Osteocyte (in vitro differentiated cells): ENCODE results near the gene C3orf20. TPM values are rescaled to one million over a fixed set of nuclear protein-coding genes. Genes with fewer than 3 reads are reported as not detected.

ENCODE experiments used
- DNase-seq: peaks from one replicate; pipeline ENCODE4 v3.0.0; 2021; ENCODE audit warnings: mixed read lengths; ENCODE audit not compliant: unreplicated experiment; ENCODE audit errors: extremely low spot score
- H3K27ac Mint-ChIP-seq: one replicate; pipeline ENCODE4 v1.8.0; 2021; ENCODE audit warnings: mild to moderate bottlenecking, mixed read lengths; ENCODE audit not compliant: unreplicated experiment
- H3K27me3 Mint-ChIP-seq: one replicate; pipeline ENCODE4 v1.8.0; 2021; ENCODE audit warnings: mixed read lengths; ENCODE audit not compliant: unreplicated experiment
- H3K36me3 Mint-ChIP-seq: one replicate; pipeline ENCODE4 v1.8.0; 2021; ENCODE audit warnings: mixed read lengths; ENCODE audit not compliant: unreplicated experiment
- H3K4me1 Mint-ChIP-seq: one replicate; pipeline ENCODE4 v1.8.0; 2021; ENCODE audit warnings: mixed read lengths; ENCODE audit not compliant: unreplicated experiment
- H3K4me3 Mint-ChIP-seq: one replicate; pipeline ENCODE4 v1.8.0; 2021; ENCODE audit warnings: mild to moderate bottlenecking, moderate library complexity, mixed read lengths; ENCODE audit not compliant: unreplicated experiment
- H3K9me3 Mint-ChIP-seq: one replicate; pipeline ENCODE4 v1.8.0; 2021; ENCODE audit warnings: mixed read lengths; ENCODE audit not compliant: unreplicated experiment
- total RNA-seq: library from RNA; stranded (reverse); gene quantifications from 2 replicates; pipeline ENCODE4 v1.2.1, GENCODE V29; 2021
- TF ChIP-seq, protein P1 (sequence below): fragments of 200-600 bp; sonication (generic); IDR thresholded peaks from 2 replicates; pipeline ENCODE4 v1.5.0; 2021; ENCODE audit warnings: antibody characterized with exemption, mild to moderate bottlenecking, moderate library complexity

The C3orf20 gene
- total RNA-seq, 1 donor from 2014 or later = not detected

GRCh38 chr3:14691719-14692118 lies 16.8 kb downstream of the C3orf20 start:
- Mint-ChIP-seq H3K27me3 (peaks cover 51% of the 10 kb centered on the region), H3K4me1 (no peaks in the 10 kb centered on the region), H3K4me3 (no peak overlapping the region), H3K27ac (no peak overlapping the region), H3K36me3 (no peaks in the 10 kb centered on the region), H3K9me3 (no peaks in the 10 kb centered on the region)
- DNase-seq = no peak
- TF ChIP-seq, protein P1, sequence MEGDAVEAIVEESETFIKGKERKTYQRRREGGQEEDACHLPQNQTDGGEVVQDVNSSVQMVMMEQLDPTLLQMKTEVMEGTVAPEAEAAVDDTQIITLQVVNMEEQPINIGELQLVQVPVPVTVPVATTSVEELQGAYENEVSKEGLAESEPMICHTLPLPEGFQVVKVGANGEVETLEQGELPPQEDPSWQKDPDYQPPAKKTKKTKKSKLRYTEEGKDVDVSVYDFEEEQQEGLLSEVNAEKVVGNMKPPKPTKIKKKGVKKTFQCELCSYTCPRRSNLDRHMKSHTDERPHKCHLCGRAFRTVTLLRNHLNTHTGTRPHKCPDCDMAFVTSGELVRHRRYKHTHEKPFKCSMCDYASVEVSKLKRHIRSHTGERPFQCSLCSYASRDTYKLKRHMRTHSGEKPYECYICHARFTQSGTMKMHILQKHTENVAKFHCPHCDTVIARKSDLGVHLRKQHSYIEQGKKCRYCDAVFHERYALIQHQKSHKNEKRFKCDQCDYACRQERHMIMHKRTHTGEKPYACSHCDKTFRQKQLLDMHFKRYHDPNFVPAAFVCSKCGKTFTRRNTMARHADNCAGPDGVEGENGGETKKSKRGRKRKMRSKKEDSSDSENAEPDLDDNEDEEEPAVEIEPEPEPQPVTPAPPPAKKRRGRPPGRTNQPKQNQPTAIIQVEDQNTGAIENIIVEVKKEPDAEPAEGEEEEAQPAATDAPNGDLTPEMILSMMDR = no peak

- H3K36me3 Mint-ChIP-seq = no peaks in the 10 kb centered on the region
- H3K4me1 Mint-ChIP-seq = no peaks in the 10 kb centered on the region
- peak; percentile 71 for DNase-seq
- H3K9me3 Mint-ChIP-seq = no peaks in the 10 kb centered on the region
- H3K4me3 Mint-ChIP-seq = no peak overlapping the region
- TF ChIP-seq, protein P1 = no peak
- peaks cover 28% of the 10 kb centered on the region for H3K27me3 Mint-ChIP-seq
- H3K27ac Mint-ChIP-seq = no peak overlapping the region
Observed at GRCh38 chr3:14698601-14699244, 23.8 kb downstream of the C3orf20 start.

DNA sequence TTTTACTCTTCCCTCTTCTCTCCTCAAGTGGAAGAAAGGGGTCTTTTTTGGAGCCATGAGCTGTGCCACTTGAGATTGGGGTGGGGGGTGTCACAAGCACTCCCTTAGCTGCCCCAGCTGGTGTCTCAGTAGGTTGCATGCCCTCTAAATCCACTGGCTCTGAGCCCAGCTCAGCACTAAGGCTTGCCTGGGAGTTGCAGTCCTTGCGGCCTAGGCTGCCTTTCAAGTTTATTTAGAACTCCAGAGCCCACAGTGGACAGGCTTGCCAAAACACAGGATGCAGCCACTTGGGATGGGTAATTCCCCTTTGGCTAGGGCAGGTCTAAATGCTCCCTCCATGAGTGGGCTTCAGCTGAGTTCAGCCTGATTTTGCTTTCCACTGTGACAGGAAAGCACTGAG lies 24.7 kb downstream of the C3orf20 start:
- Mint-ChIP-seq H3K27me3 (peaks cover 20% of the 10 kb centered on the region), H3K36me3 (no peaks in the 10 kb centered on the region), H3K27ac (no peak overlapping the region), H3K4me1 (no peaks in the 10 kb centered on the region), H3K4me3 (no peak overlapping the region), H3K9me3 (no peaks in the 10 kb centered on the region)
- DNase-seq = peak; percentile 71
- TF ChIP-seq, protein P1 = no peak

GRCh38 chr3:14700891-14701290 lies 25.9 kb downstream of the C3orf20 start:
- peak; percentile 67 for DNase-seq
- Mint-ChIP-seq H3K9me3 (no peaks in the 10 kb centered on the region), H3K4me3 (no peak overlapping the region), H3K36me3 (no peaks in the 10 kb centered on the region), H3K4me1 (no peaks in the 10 kb centered on the region), H3K27ac (no peak overlapping the region), H3K27me3 (peaks cover 10% of the 10 kb centered on the region)
- TF ChIP-seq, protein P1 = no peak

- H3K36me3 Mint-ChIP-seq = no peaks in the 10 kb centered on the region
- TF ChIP-seq, protein P1 = no peak
- peaks cover 9% of the 10 kb centered on the region for H3K27me3 Mint-ChIP-seq
- H3K4me3 Mint-ChIP-seq = no peak overlapping the region
- no peak overlapping the region for H3K27ac Mint-ChIP-seq
- DNase-seq = peak; percentile 53
- H3K9me3 Mint-ChIP-seq = no peaks in the 10 kb centered on the region
- no peaks in the 10 kb centered on the region for H3K4me1 Mint-ChIP-seq
Observed at GRCh38 chr3:14701676-14702075, 26.7 kb downstream of the C3orf20 start.
